Measurements from ENCODE around the gene ST3GAL6. TPM values are rescaled to one million over a fixed set of nuclear protein-coding genes. Genes with fewer than 3 reads are reported as not detected.

The ST3GAL6 gene
- not detected in 2 replicates for total RNA-seq (2014; rRNA removed; shearing (Covaris generic); ENCODE audit: low replicate concordance)

GRCh38 chr3:98763076-98763475, at the start of gene ST3GAL6:
Gene ST3GAL6 (plus strand): TSS chr3:98763340. CDS start chr3:98768441, 5,101 bp downstream.
- Histone ChIP-seq H3K9me2 (replicated peaks; ENCODE audit: insufficient read depth, low read length) (no peaks in the 10 kb centered on the region), H3K27ac (ENCODE audit: low read length) (no peak within 1 kb of the TSS), H3K27me3 (ENCODE audit: low read length) (no peaks in the 10 kb centered on the region), H2AFZ (ENCODE audit: low read length) (no peak within 1 kb of the TSS), H3K36me3 (ENCODE audit: insufficient read depth, low read length) (no peaks in the 10 kb centered on the region), H3K4me1 (ENCODE audit: low read length) (no peaks in the 10 kb centered on the region), H4K20me1 (ENCODE audit: insufficient read depth, low read depth, low read length) (no peaks in the 10 kb centered on the region), H3K4me2 (ENCODE audit: low read depth, low read length, poor library complexity, severe bottlenecking) (no peak within 1 kb of the TSS), H3K79me2 (ENCODE audit: low read length) (no peaks in the 10 kb centered on the region), H3K9me3 (ENCODE audit: low read length) (no peaks in the 10 kb centered on the region), H3K9ac (ENCODE audit: low read length) (no peak within 1 kb of the TSS), H3K4me3 (ENCODE audit: low read length) (no peak within 1 kb of the TSS)
- no peak for DNase-seq

- no peak overlapping the region for H3K9ac ChIP-seq (ENCODE audit: low read length)
- DNase-seq, result no peak
- H3K9me3 ChIP-seq (ENCODE audit: low read length), result no peaks in the 10 kb centered on the region
- H4K20me1 ChIP-seq (ENCODE audit: insufficient read depth, low read depth, low read length), result no peaks in the 10 kb centered on the region
- H3K9me2 ChIP-seq (replicated peaks; ENCODE audit: insufficient read depth, low read length), result no peaks in the 10 kb centered on the region
- no peak overlapping the region for H3K27ac ChIP-seq (ENCODE audit: low read length)
- H3K4me1 ChIP-seq (ENCODE audit: low read length), result no peaks in the 10 kb centered on the region
- no peak overlapping the region for H3K4me2 ChIP-seq (ENCODE audit: low read depth, low read length, poor library complexity, severe bottlenecking)
- no peak overlapping the region for H3K4me3 ChIP-seq (ENCODE audit: low read length)
- no peaks in the 10 kb centered on the region for H3K36me3 ChIP-seq (ENCODE audit: insufficient read depth, low read length)
- no peak overlapping the region for H2AFZ ChIP-seq (ENCODE audit: low read length)
- H3K27me3 ChIP-seq (ENCODE audit: low read length), result no peaks in the 10 kb centered on the region
- no peaks in the 10 kb centered on the region for H3K79me2 ChIP-seq (ENCODE audit: low read length)
Measured at GRCh38 chr3:98713984-98714383, 49.2 kb upstream of the ST3GAL6 start.

GRCh38 chr3:98717584-98717983, 45.6 kb upstream of the ST3GAL6 start:
- Histone ChIP-seq H2AFZ (ENCODE audit: low read length) (no peak overlapping the region), H3K79me2 (ENCODE audit: low read length) (no peaks in the 10 kb centered on the region)

GRCh38 chr3:98718730-98719129, 44.4 kb upstream of the ST3GAL6 start:
- Histone ChIP-seq H3K9me3 (ENCODE audit: low read length) (no peaks in the 10 kb centered on the region), H3K36me3 (ENCODE audit: insufficient read depth, low read length) (no peaks in the 10 kb centered on the region), H3K4me1 (ENCODE audit: low read length) (no peaks in the 10 kb centered on the region), H3K9me2 (replicated peaks; ENCODE audit: insufficient read depth, low read length) (no peaks in the 10 kb centered on the region), H4K20me1 (ENCODE audit: insufficient read depth, low read depth, low read length) (no peaks in the 10 kb centered on the region), H3K9ac (ENCODE audit: low read length) (no peak overlapping the region), H3K79me2 (ENCODE audit: low read length) (no peaks in the 10 kb centered on the region), H2AFZ (ENCODE audit: low read length) (no peak overlapping the region), H3K4me3 (ENCODE audit: low read length) (no peak overlapping the region), H3K27ac (ENCODE audit: low read length) (no peak overlapping the region), H3K27me3 (ENCODE audit: low read length) (no peaks in the 10 kb centered on the region), H3K4me2 (ENCODE audit: low read depth, low read length, poor library complexity, severe bottlenecking) (no peak overlapping the region)
- DNase-seq, result no peak

More at GRCh38 chr3:98717584-98717983, 45.6 kb upstream of the ST3GAL6 start:
- Histone ChIP-seq H3K36me3 (ENCODE audit: insufficient read depth, low read length) (no peaks in the 10 kb centered on the region), H3K9me2 (replicated peaks; ENCODE audit: insufficient read depth, low read length) (no peaks in the 10 kb centered on the region), H3K4me2 (ENCODE audit: low read depth, low read length, poor library complexity, severe bottlenecking) (no peak overlapping the region), H4K20me1 (ENCODE audit: insufficient read depth, low read depth, low read length) (no peaks in the 10 kb centered on the region), H3K4me1 (ENCODE audit: low read length) (no peaks in the 10 kb centered on the region), H3K9ac (ENCODE audit: low read length) (no peak overlapping the region), H3K9me3 (ENCODE audit: low read length) (no peaks in the 10 kb centered on the region), H3K27ac (ENCODE audit: low read length) (no peak overlapping the region), H3K4me3 (ENCODE audit: low read length) (no peak overlapping the region), H3K27me3 (ENCODE audit: low read length) (no peaks in the 10 kb centered on the region)
- no peak for DNase-seq

- no peak overlapping the region for H3K27ac ChIP-seq (ENCODE audit: low read length)
- no peak for DNase-seq
- H4K20me1 ChIP-seq (ENCODE audit: insufficient read depth, low read depth, low read length), result no peaks in the 10 kb centered on the region
- H3K4me1 ChIP-seq (ENCODE audit: low read length), result no peaks in the 10 kb centered on the region
- no peaks in the 10 kb centered on the region for H3K27me3 ChIP-seq (ENCODE audit: low read length)
- H3K9ac ChIP-seq (ENCODE audit: low read length), result no peak overlapping the region
- H3K9me3 ChIP-seq (ENCODE audit: low read length), result no peaks in the 10 kb centered on the region
- no peak overlapping the region for H3K4me3 ChIP-seq (ENCODE audit: low read length)
- no peaks in the 10 kb centered on the region for H3K36me3 ChIP-seq (ENCODE audit: insufficient read depth, low read length)
- no peak overlapping the region for H2AFZ ChIP-seq (ENCODE audit: low read length)
- no peaks in the 10 kb centered on the region for H3K79me2 ChIP-seq (ENCODE audit: low read length)
- no peaks in the 10 kb centered on the region for H3K9me2 ChIP-seq (replicated peaks; ENCODE audit: insufficient read depth, low read length)
- no peak overlapping the region for H3K4me2 ChIP-seq (ENCODE audit: low read depth, low read length, poor library complexity, severe bottlenecking)
Measured at GRCh38 chr3:98721776-98722175, 41.4 kb upstream of the ST3GAL6 start.

GRCh38 chr3:98722389-98722788, 40.8 kb upstream of the ST3GAL6 start:
- H4K20me1 ChIP-seq (ENCODE audit: insufficient read depth, low read depth, low read length), result no peaks in the 10 kb centered on the region
- H3K79me2 ChIP-seq (ENCODE audit: low read length), result no peaks in the 10 kb centered on the region
- H3K4me3 ChIP-seq (ENCODE audit: low read length), result no peak overlapping the region

GRCh38 chr3:98725352-98725751, 37.8 kb upstream of the ST3GAL6 start:
- no peak overlapping the region for H2AFZ ChIP-seq (ENCODE audit: low read length)
- H3K9me3 ChIP-seq (ENCODE audit: low read length), result no peaks in the 10 kb centered on the region
- no peak overlapping the region for H3K4me2 ChIP-seq (ENCODE audit: low read depth, low read length, poor library complexity, severe bottlenecking)
- H3K27ac ChIP-seq (ENCODE audit: low read length), result no peak overlapping the region
- no peaks in the 10 kb centered on the region for H3K9me2 ChIP-seq (replicated peaks; ENCODE audit: insufficient read depth, low read length)
- no peaks in the 10 kb centered on the region for H3K36me3 ChIP-seq (ENCODE audit: insufficient read depth, low read length)
- no peak for DNase-seq
- no peak overlapping the region for H3K9ac ChIP-seq (ENCODE audit: low read length)
- H3K4me3 ChIP-seq (ENCODE audit: low read length), result no peak overlapping the region
- no peaks in the 10 kb centered on the region for H3K4me1 ChIP-seq (ENCODE audit: low read length)
- H4K20me1 ChIP-seq (ENCODE audit: insufficient read depth, low read depth, low read length), result no peaks in the 10 kb centered on the region
- H3K79me2 ChIP-seq (ENCODE audit: low read length), result no peaks in the 10 kb centered on the region
- H3K27me3 ChIP-seq (ENCODE audit: low read length), result no peaks in the 10 kb centered on the region

More at GRCh38 chr3:98722389-98722788, 40.8 kb upstream of the ST3GAL6 start:
- Histone ChIP-seq H3K9me3 (ENCODE audit: low read length) (no peaks in the 10 kb centered on the region), H3K9ac (ENCODE audit: low read length) (no peak overlapping the region), H3K36me3 (ENCODE audit: insufficient read depth, low read length) (no peaks in the 10 kb centered on the region), H3K27ac (ENCODE audit: low read length) (no peak overlapping the region), H3K27me3 (ENCODE audit: low read length) (no peaks in the 10 kb centered on the region), H3K9me2 (replicated peaks; ENCODE audit: insufficient read depth, low read length) (no peaks in the 10 kb centered on the region), H3K4me1 (ENCODE audit: low read length) (no peaks in the 10 kb centered on the region), H3K4me2 (ENCODE audit: low read depth, low read length, poor library complexity, severe bottlenecking) (no peak overlapping the region), H2AFZ (ENCODE audit: low read length) (no peak overlapping the region)
- no peak for DNase-seq

- no peak for DNase-seq
- no peak overlapping the region for H3K9ac ChIP-seq (ENCODE audit: low read length)
- no peaks in the 10 kb centered on the region for H3K9me2 ChIP-seq (replicated peaks; ENCODE audit: insufficient read depth, low read length)
- no peak overlapping the region for H3K4me3 ChIP-seq (ENCODE audit: low read length)
- no peaks in the 10 kb centered on the region for H3K4me1 ChIP-seq (ENCODE audit: low read length)
- H3K27me3 ChIP-seq (ENCODE audit: low read length), result no peaks in the 10 kb centered on the region
- no peaks in the 10 kb centered on the region for H3K9me3 ChIP-seq (ENCODE audit: low read length)
- no peaks in the 10 kb centered on the region for H3K79me2 ChIP-seq (ENCODE audit: low read length)
- no peak overlapping the region for H3K4me2 ChIP-seq (ENCODE audit: low read depth, low read length, poor library complexity, severe bottlenecking)
- H3K36me3 ChIP-seq (ENCODE audit: insufficient read depth, low read length), result no peaks in the 10 kb centered on the region
- H2AFZ ChIP-seq (ENCODE audit: low read length), result no peak overlapping the region
- H3K27ac ChIP-seq (ENCODE audit: low read length), result no peak overlapping the region
- H4K20me1 ChIP-seq (ENCODE audit: insufficient read depth, low read depth, low read length), result no peaks in the 10 kb centered on the region
Measured at GRCh38 chr3:98726084-98726483, 37.1 kb upstream of the ST3GAL6 start.

GRCh38 chr3:98727638-98728037, 35.5 kb upstream of the ST3GAL6 start:
- Histone ChIP-seq H3K9ac (ENCODE audit: low read length) (no peak overlapping the region), H4K20me1 (ENCODE audit: insufficient read depth, low read depth, low read length) (no peaks in the 10 kb centered on the region), H3K9me2 (replicated peaks; ENCODE audit: insufficient read depth, low read length) (no peaks in the 10 kb centered on the region), H2AFZ (ENCODE audit: low read length) (no peak overlapping the region), H3K27ac (ENCODE audit: low read length) (no peak overlapping the region), H3K4me3 (ENCODE audit: low read length) (no peak overlapping the region), H3K79me2 (ENCODE audit: low read length) (no peaks in the 10 kb centered on the region), H3K9me3 (ENCODE audit: low read length) (no peaks in the 10 kb centered on the region), H3K27me3 (ENCODE audit: low read length) (no peaks in the 10 kb centered on the region), H3K4me2 (ENCODE audit: low read depth, low read length, poor library complexity, severe bottlenecking) (no peak overlapping the region), H3K36me3 (ENCODE audit: insufficient read depth, low read length) (no peaks in the 10 kb centered on the region), H3K4me1 (ENCODE audit: low read length) (no peaks in the 10 kb centered on the region)
- no peak for DNase-seq

Measured in Karpas-422 (cell line).